ENCODE measurements around the gene ROR2.
"Not testable (repeated sequence)": the region's sequence is repeated elsewhere in the genome, so short reads cannot be mapped to it uniquely, and the experiment has no call there.

Gene ROR2

GRCh38 chr9:91547081-91547480 is 402.9 kb downstream of the ROR2 start:
- TF ChIP-seq CTCF (conservative IDR thresholded peaks at IDR 0.05; ENCODE audit: control insufficient read depth, insufficient read depth, low read depth, low read length) = no peak
- H3K4me3 ChIP-seq (ENCODE audit: control insufficient read depth, low read depth, low read length) = no peak overlapping the region
- no peak for DNase-seq (ENCODE audit: low read depth)

- no peak for TF ChIP-seq CTCF (conservative IDR thresholded peaks at IDR 0.05; ENCODE audit: control insufficient read depth, insufficient read depth, low read depth, low read length)
- H3K4me3 ChIP-seq (ENCODE audit: control insufficient read depth, low read depth, low read length) = no peak overlapping the region
- DNase-seq (ENCODE audit: low read depth) = peak; percentile 52
Observed at GRCh38 chr9:91546574-91546973, 403.5 kb downstream of the ROR2 start.

GRCh38 chr9:91541734-91542133 is 408.3 kb downstream of the ROR2 start:
- no peak for TF ChIP-seq CTCF (conservative IDR thresholded peaks at IDR 0.05; ENCODE audit: control insufficient read depth, insufficient read depth, low read depth, low read length)
- DNase-seq (ENCODE audit: low read depth) = no peak
- no peak overlapping the region for H3K4me3 ChIP-seq (ENCODE audit: control insufficient read depth, low read depth, low read length)

GRCh38 chr9:91540506-91540905 is 409.5 kb downstream of the ROR2 start:
- H3K4me3 ChIP-seq (ENCODE audit: control insufficient read depth, low read depth, low read length); DNase-seq (ENCODE audit: low read depth): not testable (repeated sequence)

- peak; percentile 68 for DNase-seq (ENCODE audit: low read depth)
Observed at GRCh38 chr9:91536211-91536691, 413.8 kb downstream of the ROR2 start.

GRCh38 chr9:91534374-91534773 is 415.7 kb downstream of the ROR2 start:
- DNase-seq (ENCODE audit: low read depth) = no peak
- H3K4me3 ChIP-seq (ENCODE audit: control insufficient read depth, low read depth, low read length) = no peak overlapping the region
- TF ChIP-seq CTCF (conservative IDR thresholded peaks at IDR 0.05; ENCODE audit: control insufficient read depth, insufficient read depth, low read depth, low read length) = no peak

More at GRCh38 chr9:91536211-91536691, 413.8 kb downstream of the ROR2 start:
- H3K4me3 ChIP-seq (ENCODE audit: control insufficient read depth, low read depth, low read length) = no peak overlapping the region
- TF ChIP-seq CTCF (conservative IDR thresholded peaks at IDR 0.05; ENCODE audit: control insufficient read depth, insufficient read depth, low read depth, low read length) = no peak

GRCh38 chr9:91533382-91533781 is 416.6 kb downstream of the ROR2 start:
- no peak for DNase-seq (ENCODE audit: low read depth)
- no peak for TF ChIP-seq CTCF (conservative IDR thresholded peaks at IDR 0.05; ENCODE audit: control insufficient read depth, insufficient read depth, low read depth, low read length)
- H3K4me3 ChIP-seq (ENCODE audit: control insufficient read depth, low read depth, low read length) = no peak overlapping the region
